GM18861 (cell line): ENCODE results near the gene IRAK1BP1.
"Not testable (repeated sequence)": the region's sequence is repeated elsewhere in the genome, so short reads cannot be mapped to it uniquely, and the experiment has no call there.

ENCODE experiments used
- ATAC-seq: cut with Tn5 transposase; IDR thresholded peaks from one replicate; pipeline ENCODE4 v1.9.1; 2021; ENCODE audit not compliant: unreplicated experiment

Gene IRAK1BP1

GRCh38 chr6:78883651-78884050 is 16.3 kb downstream of the IRAK1BP1 start:
- no peak for ATAC-seq

- ATAC-seq: not testable (repeated sequence)
Observed at GRCh38 chr6:78889901-78890300, 22.6 kb downstream of the IRAK1BP1 start.

- ATAC-seq: no peak
Observed at GRCh38 chr6:78896227-78896626, 28.9 kb downstream of the IRAK1BP1 start.

GRCh38 chr6:78908621-78909020 is 41.3 kb downstream of the IRAK1BP1 start:
- ATAC-seq: no peak

- no peak for ATAC-seq
Observed at GRCh38 chr6:78909391-78909790, 42.0 kb downstream of the IRAK1BP1 start.

- ATAC-seq: no peak
Observed at GRCh38 chr6:78910010-78910409, 42.7 kb downstream of the IRAK1BP1 start.

- no peak for ATAC-seq
Observed at GRCh38 chr6:78910591-78911171, 43.3 kb downstream of the IRAK1BP1 start.

GRCh38 chr6:78911218-78911940 is 44.0 kb downstream of the IRAK1BP1 start:
- no peak for ATAC-seq

GRCh38 chr6:78916411-78916810 is 49.1 kb downstream of the IRAK1BP1 start:
- ATAC-seq: no peak

- ATAC-seq: no peak
Observed at GRCh38 chr6:78917788-78918187, 50.4 kb downstream of the IRAK1BP1 start.

GRCh38 chr6:78921168-78921567 is 53.8 kb downstream of the IRAK1BP1 start:
- ATAC-seq: not testable (repeated sequence)

- peak; percentile 72 for ATAC-seq
Observed at GRCh38 chr6:78925317-78925716, 58.0 kb downstream of the IRAK1BP1 start.

GRCh38 chr6:78935553-78935952 is 68.2 kb downstream of the IRAK1BP1 start:
- no peak for ATAC-seq

GRCh38 chr6:78936515-78936914 is 69.2 kb downstream of the IRAK1BP1 start:
- ATAC-seq: no peak

- ATAC-seq: no peak
Observed at GRCh38 chr6:78942446-78942845, 75.1 kb downstream of the IRAK1BP1 start.

- ATAC-seq: no peak
Observed at GRCh38 chr6:78947529-78947928, 80.2 kb downstream of the IRAK1BP1 start.

- ATAC-seq: no peak
Observed at GRCh38 chr6:78947962-78948361, 80.6 kb downstream of the IRAK1BP1 start.

- no peak for ATAC-seq
Observed at GRCh38 chr6:78948785-78949184, 81.4 kb downstream of the IRAK1BP1 start.

GRCh38 chr6:78952362-78952761 is 85.0 kb downstream of the IRAK1BP1 start:
- ATAC-seq: no peak
